Naive thymus-derived CD8-positive, alpha-beta T cell (primary cell): Measurements from ENCODE around the gene DPYSL4. TPM values are rescaled to one million over a fixed set of nuclear protein-coding genes. Genes with fewer than 3 reads are reported as not detected.
"Not testable (repeated sequence)": the region's sequence is repeated elsewhere in the genome, so short reads cannot be mapped to it uniquely, and the experiment has no call there.

Source experiments
- ATAC-seq, 2 donors: fragments of 150-1000 bp; cut with Tn5 transposase in 1 of 2; sonication (Bioruptor Pico), chemical (Tn5 transposase) in 1 of 2; 1 replicate in 1 of 2; 2 replicates in 1 of 2; pipeline ENCODE4 v1.10.0; 2021; ENCODE audit warnings: mild to moderate bottlenecking in 2 of 2, moderate library complexity in 2 of 2
- POLR2A ChIA-PET: fragments of 350-600 bp; sonication (Branson Sonifier 250); formaldehyde crosslinking; loops from one replicate; lab custom pipeline; 2021; ENCODE audit warnings: antibody characterized with exemption; lab: Charles Lee
- DNase-seq, 10 donors: peaks; one replicate each; pipeline versions ENCODE4 v3.0.0 to v3.0.0-alpha.2; 2020 to 2022
- H3K27ac Mint-ChIP-seq, 10 donors: one replicate each; pipeline ENCODE4 v1.8.0; 2020 to 2022; ENCODE audit warnings: mild to moderate bottlenecking in 10 of 10, mixed read lengths in 10 of 10, moderate library complexity in 4 of 10, inconsistent platforms in 1 of 10
- H3K27me3 Mint-ChIP-seq, 5 donors: one replicate each; pipeline ENCODE4 v1.8.0; 2021 to 2022; ENCODE audit warnings: mixed read lengths in 5 of 5
- H3K36me3 Mint-ChIP-seq, 3 donors: one replicate each; pipeline ENCODE4 v1.8.0; 2020 to 2022; ENCODE audit warnings: mixed read lengths in 3 of 3, mild to moderate bottlenecking in 2 of 3, inconsistent platforms in 1 of 3
- H3K4me1 Mint-ChIP-seq, 4 donors: one replicate each; pipeline ENCODE4 v1.8.0; 2021 to 2022; ENCODE audit warnings: mixed read lengths in 4 of 4
- H3K4me3 Mint-ChIP-seq, 10 donors: one replicate each; pipeline ENCODE4 v1.8.0; 2020 to 2022; ENCODE audit warnings: mild to moderate bottlenecking in 10 of 10, mixed read lengths in 10 of 10, moderate library complexity in 6 of 10, inconsistent platforms in 1 of 10
- H3K9me3 Mint-ChIP-seq, 9 donors: one replicate each; pipeline ENCODE4 v1.8.0; 2020 to 2022; ENCODE audit warnings: mixed read lengths in 9 of 9, mild to moderate bottlenecking in 3 of 9, inconsistent platforms in 1 of 9, moderate library complexity in 1 of 9
- polyA plus RNA-seq, 3 donors: library from polyadenylated mRNA; unstranded; fragments of 300-500 nt; fragmentation: Illumina TruSeq; gene quantifications; one replicate each; pipeline ENCODE4 v1.2.3, GENCODE V29; 2021
- total RNA-seq, 8 experiments: library from RNA in 2 of 8; stranded (reverse) in 2 of 8; gene quantifications; one replicate each; pipeline ENCODE4 v1.2.3 and lab custom pipeline; 2021 to 2026

DPYSL4 gene
- total and polyA plus RNA-seq, 5 experiments from 2014 or later, result 0.31 to 11.2 (median 1.2) TPM; not detected in 1

GRCh38 chr10:132152896-132153580 is 33.7 kb upstream of the DPYSL4 start:
- no peak for ATAC-seq

GRCh38 chr10:132153616-132154217 is 33.0 kb upstream of the DPYSL4 start:
- no peak for DNase-seq
- peaks cover 0 to 5% (median 0%) of the 10 kb centered on the region in 9 donors for H3K9me3 Mint-ChIP-seq

More at GRCh38 chr10:132152896-132153580, 33.7 kb upstream of the DPYSL4 start:
- Mint-ChIP-seq H3K4me3 (no peak overlapping the region), H3K27me3 (no peaks in the 10 kb centered on the region), H3K9me3 (peaks cover 0 to under 1% (median 0%) of the 10 kb centered on the region in 9 donors), H3K4me1 (peaks cover 0 to 8% (median 2%) of the 10 kb centered on the region in 4 donors), H3K36me3 (no peaks in the 10 kb centered on the region), H3K27ac (peak overlapping the region in 2 of 10 donors; percentile 37 to 48)
- POLR2A ChIA-PET, result no interaction called here
- peak in 1 of 10 donors; percentile 54 for DNase-seq

GRCh38 chr10:132154440-132154839 is 32.3 kb upstream of the DPYSL4 start:
- Mint-ChIP-seq H3K27me3 (no peaks in the 10 kb centered on the region), H3K4me3 (no peak overlapping the region), H3K4me1 (peaks cover 4 to 18% (median 7%) of the 10 kb centered on the region in 4 donors), H3K36me3 (no peaks in the 10 kb centered on the region), H3K9me3 (peaks cover 0 to 11% (median 0%) of the 10 kb centered on the region in 9 donors), H3K27ac (no peak overlapping the region)
- POLR2A ChIA-PET, result no interaction called here
- DNase-seq (no peak), ATAC-seq (no peak)

More at GRCh38 chr10:132153616-132154217, 33.0 kb upstream of the DPYSL4 start:
- H3K27ac Mint-ChIP-seq, result peak overlapping the region in 1 of 10 donors; percentile 46
- peaks cover 0 to 12% (median 4%) of the 10 kb centered on the region in 4 donors for H3K4me1 Mint-ChIP-seq
- no peaks in the 10 kb centered on the region for H3K36me3 Mint-ChIP-seq
- no peak overlapping the region for H3K4me3 Mint-ChIP-seq
- no peak for ATAC-seq
- POLR2A ChIA-PET, result no interaction called here
- no peaks in the 10 kb centered on the region for H3K27me3 Mint-ChIP-seq

- no peak for DNase-seq
These were observed 31.8 kb upstream of the DPYSL4 start for GRCh38 chr10:132154931-132155330.

GRCh38 chr10:132155723-132156381 is 30.9 kb upstream of the DPYSL4 start:
- H3K27me3 Mint-ChIP-seq, result no peaks in the 10 kb centered on the region
- peaks cover 4 to 19% (median 9%) of the 10 kb centered on the region in 4 donors for H3K4me1 Mint-ChIP-seq
- peak overlapping the region in 1 of 10 donors; percentile 66 for H3K27ac Mint-ChIP-seq
- H3K36me3 Mint-ChIP-seq, result no peaks in the 10 kb centered on the region
- no peak overlapping the region for H3K4me3 Mint-ChIP-seq
- POLR2A ChIA-PET, result no interaction called here
- ATAC-seq (no peak), DNase-seq (no peak)
- peaks cover 0 to 20% (median 0%) of the 10 kb centered on the region in 9 donors for H3K9me3 Mint-ChIP-seq

More at GRCh38 chr10:132154931-132155330, 31.8 kb upstream of the DPYSL4 start:
- Mint-ChIP-seq H3K9me3 (peaks cover 0 to 16% (median 0%) of the 10 kb centered on the region in 9 donors), H3K27me3 (no peaks in the 10 kb centered on the region), H3K4me3 (no peak overlapping the region), H3K4me1 (peaks cover 4 to 19% (median 9%) of the 10 kb centered on the region in 4 donors), H3K27ac (no peak overlapping the region), H3K36me3 (no peaks in the 10 kb centered on the region)
- POLR2A ChIA-PET, result no interaction called here
- no peak for ATAC-seq

GRCh38 chr10:132156382-132156781 is 30.4 kb upstream of the DPYSL4 start:
- no peak overlapping the region for H3K4me3 Mint-ChIP-seq
- peaks cover 0 to 24% (median 0%) of the 10 kb centered on the region in 9 donors for H3K9me3 Mint-ChIP-seq
- peak overlapping the region in 4 of 10 donors; percentile 37 to 76 (median 70) for H3K27ac Mint-ChIP-seq
- ATAC-seq (no peak), DNase-seq (peak in 1 of 10 donors; percentile 58)
- POLR2A ChIA-PET, result no interaction called here
- H3K27me3 Mint-ChIP-seq, result no peaks in the 10 kb centered on the region
- H3K36me3 Mint-ChIP-seq, result no peaks in the 10 kb centered on the region
- peaks cover 4 to 19% (median 9%) of the 10 kb centered on the region in 4 donors for H3K4me1 Mint-ChIP-seq

GRCh38 chr10:132157101-132157500 is 29.6 kb upstream of the DPYSL4 start:
- no peak for DNase-seq
- POLR2A ChIA-PET, result no interaction called here

GRCh38 chr10:132158122-132158741 is 28.5 kb upstream of the DPYSL4 start:
- peak overlapping the region; percentile 19 to 98 (median 87) for H3K27ac Mint-ChIP-seq
- peak overlapping the region in 5 of 10 donors; percentile 23 to 43 (median 24) for H3K4me3 Mint-ChIP-seq
- peaks cover 0 to 30% (median 0%) of the 10 kb centered on the region in 9 donors for H3K9me3 Mint-ChIP-seq
- DNase-seq, result peak in 7 of 10 donors; percentile 20 to 67 (median 36)
- H3K4me1 Mint-ChIP-seq, result peaks cover 13 to 29% (median 22%) of the 10 kb centered on the region in 4 donors
- POLR2A ChIA-PET, result no interaction called here
- H3K27me3 Mint-ChIP-seq, result no peaks in the 10 kb centered on the region
- no peaks in the 10 kb centered on the region for H3K36me3 Mint-ChIP-seq
- ATAC-seq, result peak; percentile 16 to 40

More at GRCh38 chr10:132157101-132157500, 29.6 kb upstream of the DPYSL4 start:
- ATAC-seq, result no peak
- H3K27ac Mint-ChIP-seq, result peak overlapping the region in 8 of 10 donors; percentile 7 to 95 (median 72)
- no peaks in the 10 kb centered on the region for H3K36me3 Mint-ChIP-seq
- H3K27me3 Mint-ChIP-seq, result no peaks in the 10 kb centered on the region
- no peak overlapping the region for H3K4me3 Mint-ChIP-seq
- H3K9me3 Mint-ChIP-seq, result peaks cover 0 to 29% (median 0%) of the 10 kb centered on the region in 9 donors
- peaks cover 8 to 23% (median 13%) of the 10 kb centered on the region in 4 donors for H3K4me1 Mint-ChIP-seq

GRCh38 chr10:132158823-132159222 is 27.9 kb upstream of the DPYSL4 start:
- Mint-ChIP-seq H3K4me3 (peak overlapping the region in 6 of 10 donors; percentile 47 to 77 (median 58)), H3K4me1 (peaks cover 13 to 32% (median 26%) of the 10 kb centered on the region in 4 donors), H3K36me3 (no peaks in the 10 kb centered on the region)

GRCh38 chr10:132159302-132160230 is 27.2 kb upstream of the DPYSL4 start:
- not testable (repeated sequence) for H3K27me3 Mint-ChIP-seq

More at GRCh38 chr10:132158823-132159222, 27.9 kb upstream of the DPYSL4 start:
- H3K27me3 Mint-ChIP-seq, result no peaks in the 10 kb centered on the region
- DNase-seq (peak in 6 of 10 donors; percentile 20 to 65 (median 43)), ATAC-seq (peak in 1 of 2 donors; percentile 15)
- POLR2A ChIA-PET, result no interaction called here
- H3K9me3 Mint-ChIP-seq, result peaks cover 0 to 30% (median 0%) of the 10 kb centered on the region in 9 donors
- H3K27ac Mint-ChIP-seq, result peak overlapping the region in 9 of 10 donors; percentile 43 to 100 (median 93)

GRCh38 chr10:132160231-132160630 is 26.5 kb upstream of the DPYSL4 start:
- peak overlapping the region in 4 of 10 donors; percentile 91 to 98 (median 95) for H3K27ac Mint-ChIP-seq
- H3K4me1 Mint-ChIP-seq, result peaks cover 13 to 38% (median 28%) of the 10 kb centered on the region in 4 donors
- H3K9me3 Mint-ChIP-seq, result peaks cover 0 to 30% (median 0%) of the 10 kb centered on the region in 9 donors
- H3K27me3 Mint-ChIP-seq, ATAC-seq, POLR2A ChIA-PET, H3K36me3 Mint-ChIP-seq: not testable (repeated sequence)
- H3K4me3 Mint-ChIP-seq, result peak overlapping the region in 1 of 10 donors; percentile 62
- DNase-seq, result peak in 4 of 10 donors; percentile 8 to 70 (median 45)

More at GRCh38 chr10:132159302-132160230, 27.2 kb upstream of the DPYSL4 start:
- peak overlapping the region; percentile 29 to 100 (median 92) for H3K27ac Mint-ChIP-seq
- DNase-seq (peak in 8 of 10 donors; percentile 23 to 87 (median 60)), ATAC-seq (peak in 1 of 2 donors; percentile 50)
- H3K9me3 Mint-ChIP-seq, result peaks cover 0 to 30% (median 0%) of the 10 kb centered on the region in 9 donors
- H3K36me3 Mint-ChIP-seq, POLR2A ChIA-PET: not testable (repeated sequence)
- H3K4me3 Mint-ChIP-seq, result peak overlapping the region in 6 of 10 donors; percentile 47 to 77 (median 58)
- H3K4me1 Mint-ChIP-seq, result peaks cover 13 to 36% (median 28%) of the 10 kb centered on the region in 4 donors
